Measurements from ENCODE around the gene ALDH9A1.
"Not testable (repeated sequence)": the region's sequence is repeated elsewhere in the genome, so short reads cannot be mapped to it uniquely, and the experiment has no call there.

The ALDH9A1 gene

DNA sequence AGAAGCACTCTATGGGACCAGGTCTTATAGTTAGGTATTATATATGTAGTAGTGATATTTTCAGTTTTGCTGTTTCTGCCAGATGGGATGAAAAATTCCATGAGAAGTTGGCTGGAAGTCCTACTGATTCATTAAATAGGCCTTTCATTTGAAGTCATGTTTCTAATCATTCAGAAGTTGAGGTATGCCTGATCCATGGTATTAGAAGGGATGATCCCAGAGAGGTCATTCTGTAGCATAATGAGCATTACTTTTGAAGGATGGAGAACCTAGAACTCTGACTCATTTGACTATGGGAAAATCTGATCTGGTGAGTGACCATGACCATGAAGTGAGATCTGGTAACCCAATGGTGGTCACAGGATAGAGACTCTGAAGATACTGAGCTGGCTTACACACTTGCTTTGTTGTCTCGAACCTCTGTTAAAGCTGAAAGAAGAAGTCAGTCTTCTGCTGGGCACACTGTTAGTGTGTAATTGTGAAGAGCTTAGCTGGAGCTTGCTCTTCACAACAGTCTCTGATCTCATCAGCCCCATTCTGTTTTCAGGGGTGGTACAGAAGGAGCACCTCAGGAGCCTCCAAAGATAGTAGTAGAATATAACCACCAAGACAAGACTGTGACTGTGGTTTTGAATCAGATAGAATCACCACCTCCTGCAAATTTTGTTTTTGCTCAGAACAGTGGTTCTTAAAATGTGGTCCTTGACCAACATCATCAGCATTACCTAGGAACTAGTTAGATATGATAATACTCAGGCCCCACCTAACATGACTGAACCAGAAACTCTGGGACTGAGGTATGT, 58.3 kb downstream of the ALDH9A1 start:
- WGBS (ENCODE audit: extremely low coverage, insufficient coverage, insufficient read length): no CpG with 5 or more reads among the region's 1 CpG

DNA sequence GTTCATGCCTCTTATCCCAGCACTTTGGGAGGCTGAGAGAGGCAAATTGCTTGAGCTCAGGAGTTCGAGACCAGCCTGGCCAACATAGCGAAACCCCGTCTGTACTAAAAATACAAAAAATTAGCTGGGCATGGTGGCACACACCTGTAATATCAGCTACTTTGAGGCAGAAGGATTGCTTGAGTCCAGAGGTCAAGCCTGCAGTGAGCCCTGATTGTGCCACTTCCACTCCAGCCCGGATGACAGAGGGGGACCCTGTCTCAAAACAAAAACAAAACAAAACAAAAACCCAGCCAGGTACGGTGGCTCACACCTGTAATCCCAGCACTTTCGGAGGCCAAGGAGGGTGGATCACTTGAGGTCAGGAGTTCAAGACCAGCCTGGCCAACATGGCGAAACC, 60.2 kb downstream of the ALDH9A1 start:
- H3K27me3 ChIP-seq (ENCODE audit: insufficient read depth, low read length); H4K12ac ChIP-seq (ENCODE audit: low read depth, low read length); H2BK12ac ChIP-seq (ENCODE audit: low read length); H3K27ac ChIP-seq (ENCODE audit: low read depth, low read length); H3K79me2 ChIP-seq (ENCODE audit: control insufficient read depth, insufficient read depth, low read length, poor library complexity); H2AK5ac ChIP-seq (ENCODE audit: low read length); H4K8ac ChIP-seq (ENCODE audit: low read depth, low read length); H3K9ac ChIP-seq (ENCODE audit: low read length); H3K4me3 ChIP-seq (ENCODE audit: low read depth, low read length); H3K18ac ChIP-seq (ENCODE audit: low read length); H3K23ac ChIP-seq (ENCODE audit: low read length); H3K36me3 ChIP-seq (ENCODE audit: control insufficient read depth in 1 of 2, insufficient read depth in 2 of 2, low read length in 2 of 2); H3K79me1 ChIP-seq (ENCODE audit: low read length); DNase-seq; H3K4me2 ChIP-seq (ENCODE audit: low read length); H2BK5ac ChIP-seq (ENCODE audit: low read depth, low read length, poor library complexity); H2BK120ac ChIP-seq (ENCODE audit: insufficient read depth, low read length, poor library complexity); H3K9me3 ChIP-seq (ENCODE audit: insufficient read depth, low read depth, low read length); H2AFZ ChIP-seq (ENCODE audit: insufficient read depth, low read length, poor library complexity); H3K14ac ChIP-seq (ENCODE audit: low read length): not testable (repeated sequence)
- peak overlapping the region; percentile 41 for H3K4ac ChIP-seq (ENCODE audit: low read depth, low read length)
- peak overlapping the region; percentile 16 for H4K91ac ChIP-seq (ENCODE audit: low read depth, low read length)
- peaks cover 9 to 16% of the 10 kb centered on the region in 2 experiments for H3K4me1 ChIP-seq (ENCODE audit: control insufficient read depth in 1 of 2, insufficient read depth in 2 of 2, low read length in 2 of 2)
- no CpG with 5 or more reads among the region's 7 CpGs for WGBS (ENCODE audit: extremely low coverage, insufficient coverage, insufficient read length)

More for the DNA sequence above, 58.3 kb downstream of the ALDH9A1 start:
- peaks cover 9 to 16% of the 10 kb centered on the region in 2 experiments for H3K4me1 ChIP-seq (ENCODE audit: control insufficient read depth in 1 of 2, insufficient read depth in 2 of 2, low read length in 2 of 2)
- H2AFZ ChIP-seq (ENCODE audit: insufficient read depth, low read length, poor library complexity): no peak overlapping the region
- no peak overlapping the region for H3K4me3 ChIP-seq (ENCODE audit: low read depth, low read length)
- no peak overlapping the region for H3K18ac ChIP-seq (ENCODE audit: low read length)
- H2BK12ac ChIP-seq (ENCODE audit: low read length): no peak overlapping the region
- H3K79me2 ChIP-seq (ENCODE audit: control insufficient read depth, insufficient read depth, low read length, poor library complexity): peaks cover 4% of the 10 kb centered on the region
- H2BK120ac ChIP-seq (ENCODE audit: insufficient read depth, low read length, poor library complexity): no peak overlapping the region
- peaks cover 5% of the 10 kb centered on the region for H3K79me1 ChIP-seq (ENCODE audit: low read length)
- no peak overlapping the region for H3K4me2 ChIP-seq (ENCODE audit: low read length)
- no peaks in the 10 kb centered on the region for H3K9me3 ChIP-seq (ENCODE audit: insufficient read depth, low read depth, low read length)
- no peak overlapping the region for H3K14ac ChIP-seq (ENCODE audit: low read length)
- peaks cover 5 to 6% of the 10 kb centered on the region in 2 experiments for H3K36me3 ChIP-seq (ENCODE audit: control insufficient read depth in 1 of 2, insufficient read depth in 2 of 2, low read length in 2 of 2)
- H4K8ac ChIP-seq (ENCODE audit: low read depth, low read length): no peak overlapping the region
- H3K27ac ChIP-seq (ENCODE audit: low read depth, low read length): no peak overlapping the region
- no peak overlapping the region for H3K23ac ChIP-seq (ENCODE audit: low read length)
- DNase-seq: no peak
- H3K9ac ChIP-seq (ENCODE audit: low read length): no peak overlapping the region
- H3K4ac ChIP-seq (ENCODE audit: low read depth, low read length): no peak overlapping the region
- no peak overlapping the region for H2AK5ac ChIP-seq (ENCODE audit: low read length)
- no peak overlapping the region for H2BK5ac ChIP-seq (ENCODE audit: low read depth, low read length, poor library complexity)
- H4K12ac ChIP-seq (ENCODE audit: low read depth, low read length): no peak overlapping the region
- no peaks in the 10 kb centered on the region for H3K27me3 ChIP-seq (ENCODE audit: insufficient read depth, low read length)
- no peak overlapping the region for H4K91ac ChIP-seq (ENCODE audit: low read depth, low read length)

DNA sequence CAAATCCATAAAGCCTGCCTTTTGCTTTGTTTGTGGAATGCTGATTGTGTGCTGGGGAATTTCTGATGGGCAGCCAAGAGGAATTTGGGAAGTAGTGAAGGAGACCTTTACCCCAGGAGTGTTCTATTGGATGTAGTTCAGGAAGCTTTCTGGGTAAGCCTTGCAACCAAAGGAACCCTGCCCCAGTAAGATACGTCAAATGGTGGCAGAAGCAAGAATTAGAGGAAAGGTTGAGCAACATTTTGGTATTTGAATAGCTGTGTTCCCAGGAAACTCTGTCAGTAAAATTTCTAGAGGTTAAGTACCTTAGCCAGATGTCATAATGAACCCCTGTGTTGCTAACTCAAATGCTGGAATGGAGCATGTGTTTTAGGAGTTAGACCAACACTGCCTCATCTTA, 60.9 kb downstream of the ALDH9A1 start:
- Histone ChIP-seq H2BK12ac (ENCODE audit: low read length) (no peak overlapping the region), H3K79me2 (ENCODE audit: control insufficient read depth, insufficient read depth, low read length, poor library complexity) (peaks cover 4% of the 10 kb centered on the region), H3K18ac (ENCODE audit: low read length) (no peak overlapping the region), H4K8ac (ENCODE audit: low read depth, low read length) (no peak overlapping the region), H3K14ac (ENCODE audit: low read length) (no peak overlapping the region), H3K4ac (ENCODE audit: low read depth, low read length) (no peak overlapping the region), H2AFZ (ENCODE audit: insufficient read depth, low read length, poor library complexity) (no peak overlapping the region), H2BK120ac (ENCODE audit: insufficient read depth, low read length, poor library complexity) (no peak overlapping the region), H4K91ac (ENCODE audit: low read depth, low read length) (no peak overlapping the region), H3K27ac (ENCODE audit: low read depth, low read length) (no peak overlapping the region), H4K12ac (ENCODE audit: low read depth, low read length) (no peak overlapping the region), H3K36me3 (ENCODE audit: control insufficient read depth in 1 of 2, insufficient read depth in 2 of 2, low read length in 2 of 2) (peaks cover 5 to 6% of the 10 kb centered on the region in 2 experiments), H3K4me2 (ENCODE audit: low read length) (no peak overlapping the region), H2BK5ac (ENCODE audit: low read depth, low read length, poor library complexity) (no peak overlapping the region), H3K4me3 (ENCODE audit: low read depth, low read length) (no peak overlapping the region), H2AK5ac (ENCODE audit: low read length) (no peak overlapping the region), H3K27me3 (ENCODE audit: insufficient read depth, low read length) (no peaks in the 10 kb centered on the region), H3K79me1 (ENCODE audit: low read length) (peaks cover 5% of the 10 kb centered on the region), H3K9me3 (ENCODE audit: insufficient read depth, low read depth, low read length) (no peaks in the 10 kb centered on the region), H3K23ac (ENCODE audit: low read length) (no peak overlapping the region), H3K4me1 (ENCODE audit: control insufficient read depth in 1 of 2, insufficient read depth in 2 of 2, low read length in 2 of 2) (peaks cover 9 to 16% of the 10 kb centered on the region in 2 experiments), H3K9ac (ENCODE audit: low read length) (no peak overlapping the region)
- no CpG with 5 or more reads among the region's 1 CpG for WGBS (ENCODE audit: extremely low coverage, insufficient coverage, insufficient read length)
- peak; percentile 60 to 85 for DNase-seq

DNA sequence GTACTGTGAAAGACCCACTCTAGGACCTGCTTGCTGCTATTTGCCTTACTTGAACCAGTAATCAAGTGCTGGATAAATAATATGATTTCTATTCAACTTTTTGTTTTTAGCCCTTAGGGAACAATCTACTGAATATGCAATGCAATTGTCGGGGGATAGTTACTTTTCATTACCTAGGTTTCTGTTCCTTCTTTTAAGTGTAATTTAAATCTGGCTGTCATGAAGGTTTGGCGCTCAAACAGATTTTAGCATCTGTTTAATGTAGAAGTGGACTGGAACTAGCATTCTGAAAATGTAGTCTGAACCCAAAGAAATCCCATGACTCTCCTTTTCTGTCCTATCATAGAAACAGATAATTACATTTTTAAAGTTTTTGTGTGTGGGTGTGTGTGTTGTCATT, 62.5 kb downstream of the ALDH9A1 start:
- no peak overlapping the region for H2BK120ac ChIP-seq (ENCODE audit: insufficient read depth, low read length, poor library complexity)
- H3K79me2 ChIP-seq (ENCODE audit: control insufficient read depth, insufficient read depth, low read length, poor library complexity): peaks cover 11% of the 10 kb centered on the region
- DNase-seq: no peak
- no peaks in the 10 kb centered on the region for H3K27me3 ChIP-seq (ENCODE audit: insufficient read depth, low read length)
- no peak overlapping the region for H2AK5ac ChIP-seq (ENCODE audit: low read length)
- H3K23ac ChIP-seq (ENCODE audit: low read length): no peak overlapping the region
- H4K91ac ChIP-seq (ENCODE audit: low read depth, low read length): no peak overlapping the region
- H3K4me1 ChIP-seq (ENCODE audit: control insufficient read depth in 1 of 2, insufficient read depth in 2 of 2, low read length in 2 of 2): peaks cover 6 to 12% of the 10 kb centered on the region in 2 experiments
- peaks cover 5 to 6% of the 10 kb centered on the region in 2 experiments for H3K36me3 ChIP-seq (ENCODE audit: control insufficient read depth in 1 of 2, insufficient read depth in 2 of 2, low read length in 2 of 2)
- H4K12ac ChIP-seq (ENCODE audit: low read depth, low read length): no peak overlapping the region
- WGBS (ENCODE audit: extremely low coverage, insufficient coverage, insufficient read length): no CpG with 5 or more reads among the region's 2 CpGs
- H3K79me1 ChIP-seq (ENCODE audit: low read length): peaks cover 15% of the 10 kb centered on the region
- no peak overlapping the region for H2BK5ac ChIP-seq (ENCODE audit: low read depth, low read length, poor library complexity)
- H2AFZ ChIP-seq (ENCODE audit: insufficient read depth, low read length, poor library complexity): no peak overlapping the region
- H3K4ac ChIP-seq (ENCODE audit: low read depth, low read length): no peak overlapping the region
- H3K9ac ChIP-seq (ENCODE audit: low read length): no peak overlapping the region
- no peak overlapping the region for H3K4me3 ChIP-seq (ENCODE audit: low read depth, low read length)
- no peak overlapping the region for H3K14ac ChIP-seq (ENCODE audit: low read length)
- no peak overlapping the region for H4K8ac ChIP-seq (ENCODE audit: low read depth, low read length)
- H3K9me3 ChIP-seq (ENCODE audit: insufficient read depth, low read depth, low read length): no peaks in the 10 kb centered on the region
- no peak overlapping the region for H3K27ac ChIP-seq (ENCODE audit: low read depth, low read length)
- H3K18ac ChIP-seq (ENCODE audit: low read length): no peak overlapping the region
- no peak overlapping the region for H2BK12ac ChIP-seq (ENCODE audit: low read length)
- H3K4me2 ChIP-seq (ENCODE audit: low read length): no peak overlapping the region

All from trophoblast cell (in vitro differentiated cells and primary cell).